ENCODE results near the gene ANKRD22.

GRCh38 chr10:88880282-88881076 is 28.8 kb upstream of the ANKRD22 start:
- TF ChIP-seq, protein P1, sequence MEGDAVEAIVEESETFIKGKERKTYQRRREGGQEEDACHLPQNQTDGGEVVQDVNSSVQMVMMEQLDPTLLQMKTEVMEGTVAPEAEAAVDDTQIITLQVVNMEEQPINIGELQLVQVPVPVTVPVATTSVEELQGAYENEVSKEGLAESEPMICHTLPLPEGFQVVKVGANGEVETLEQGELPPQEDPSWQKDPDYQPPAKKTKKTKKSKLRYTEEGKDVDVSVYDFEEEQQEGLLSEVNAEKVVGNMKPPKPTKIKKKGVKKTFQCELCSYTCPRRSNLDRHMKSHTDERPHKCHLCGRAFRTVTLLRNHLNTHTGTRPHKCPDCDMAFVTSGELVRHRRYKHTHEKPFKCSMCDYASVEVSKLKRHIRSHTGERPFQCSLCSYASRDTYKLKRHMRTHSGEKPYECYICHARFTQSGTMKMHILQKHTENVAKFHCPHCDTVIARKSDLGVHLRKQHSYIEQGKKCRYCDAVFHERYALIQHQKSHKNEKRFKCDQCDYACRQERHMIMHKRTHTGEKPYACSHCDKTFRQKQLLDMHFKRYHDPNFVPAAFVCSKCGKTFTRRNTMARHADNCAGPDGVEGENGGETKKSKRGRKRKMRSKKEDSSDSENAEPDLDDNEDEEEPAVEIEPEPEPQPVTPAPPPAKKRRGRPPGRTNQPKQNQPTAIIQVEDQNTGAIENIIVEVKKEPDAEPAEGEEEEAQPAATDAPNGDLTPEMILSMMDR (conservative IDR thresholded peaks at IDR 0.05 in 1 of 2, IDR thresholded peaks at IDR 0.05 in 1 of 2; ENCODE audit: extremely low read depth in 1 of 2, insufficient read depth in 1 of 2, low read depth in 1 of 2, low read length in 2 of 2) = peak in 1 of 2 donors; percentile 44
- no peak for TF ChIP-seq EZH2 (IDR thresholded peaks at IDR 0.05; ENCODE audit: borderline replicate concordance, low read length)

Data from mammary epithelial cell (primary cell).